ENCODE data around the gene RPS2. TPM values are rescaled to one million over a fixed set of nuclear protein-coding genes. Genes with fewer than 3 reads are reported as not detected.

Gene RPS2
- total and polyA plus RNA-seq, 2 of the 8 experiments (the other 6 are each of a cell fraction or from before 2014, with no cell fraction given): 4,042 to 16,783 TPM

GRCh38 chr16:1985466-1986150 lies 21.0 kb upstream of the RPS2 start:
- Histone ChIP-seq H3K18ac (ENCODE audit: extremely low read depth, low read length) (no peak overlapping the region), H4K20me1 (replicated peaks in 1 of 2; ENCODE audit: control insufficient read depth in 1 of 2, insufficient read depth in 2 of 2, low read length in 2 of 2) (peaks cover 0 to 14% of the 10 kb centered on the region in 2 experiments), H4K5ac (ENCODE audit: insufficient read length, low read depth, low read length) (no peak overlapping the region), H3K9ac (replicated peaks in 1 of 4; ENCODE audit: extremely low read depth in 1 of 4, low read depth in 3 of 4, low read length in 3 of 4) (no peak overlapping the region), H3K4me3 (ENCODE audit: extremely low read depth in 1 of 4, insufficient read depth in 2 of 4, low read depth in 3 of 4, low read length in 4 of 4) (peak overlapping the region in 1 of 4 experiments; percentile 96; a peak in 3 of 8 replicates), H2BK20ac (ENCODE audit: low read length) (no peak overlapping the region), H2AK5ac (ENCODE audit: low read depth, low read length) (no peak overlapping the region), H4K91ac (replicated peaks; ENCODE audit: insufficient read length, low read length) (no peak overlapping the region), H3K79me2 (ENCODE audit: control insufficient read depth in 1 of 2, insufficient read depth in 2 of 2, low read length in 2 of 2) (peaks cover 0 to 9% of the 10 kb centered on the region in 2 experiments; a peak in 1 of 4 replicates), H2BK5ac (ENCODE audit: low read depth, low read length) (no peak overlapping the region), H2BK15ac (ENCODE audit: low read length) (no peak overlapping the region), H2AFZ (ENCODE audit: low read length) (no peak overlapping the region), H3K14ac (ENCODE audit: insufficient read length) (no peak overlapping the region), H3K56ac (replicated peaks; ENCODE audit: insufficient read length, low read depth, low read length) (no peak overlapping the region), H2BK12ac (ENCODE audit: low read depth, low read length) (no peak overlapping the region), H3K79me1 (ENCODE audit: low read depth, low read length) (no peaks in the 10 kb centered on the region), H3K9me3 (ENCODE audit: insufficient read depth in 2 of 2, low read depth in 1 of 2, low read length in 1 of 2) (no peaks in the 10 kb centered on the region), H3K4me1 (replicated peaks in 1 of 4; ENCODE audit: control insufficient read depth in 3 of 4, insufficient read depth in 4 of 4, low read length in 3 of 4) (peaks cover 3 to 36% (median 21%) of the 10 kb centered on the region in 4 experiments), H3K4me2 (ENCODE audit: insufficient read depth in 1 of 2, low read depth in 2 of 2, low read length in 2 of 2) (peak overlapping the region; percentile 58 to 85; a peak in 3 of 4 replicates), H3K27me3 (replicated peaks in 1 of 4; ENCODE audit: control insufficient read depth in 3 of 4, extremely low read depth in 1 of 4, insufficient read depth in 3 of 4, low read length in 3 of 4) (peaks cover 9 to 42% (median 39%) of the 10 kb centered on the region in 4 experiments; a peak in 6 of 7 replicates), H3K36me3 (ENCODE audit: control insufficient read depth in 2 of 4, insufficient read depth in 4 of 4, low read length in 3 of 4) (peaks cover 2 to 5% (median 3%) of the 10 kb centered on the region in 4 experiments; a peak in 3 of 8 replicates), H3K23ac (ENCODE audit: insufficient read length) (no peak overlapping the region), H3K4ac (replicated peaks; ENCODE audit: insufficient read length, low read depth, low read length) (no peak overlapping the region), H3K27ac (ENCODE audit: low read depth, low read length) (no peak overlapping the region), H4K8ac (ENCODE audit: extremely low read depth, insufficient read depth, low read length) (no peak overlapping the region), H3K23me2 (ENCODE audit: low read depth, low read length) (peaks cover 22% of the 10 kb centered on the region), H2BK120ac (replicated peaks; ENCODE audit: low read depth, low read length) (no peak overlapping the region)
- FAIRE-seq (no peak), DNase-seq (ENCODE audit: low read depth in 1 of 2, low spot score in 2 of 2) (no peak)
- 91% methylated on average over 14 of the region's 14 CpGs; no CpG with 5 or more reads in 1 of the 2 experiments for WGBS, 2 experiments (ENCODE audit: extremely low coverage in 1 of 2, insufficient coverage in 1 of 2, insufficient read length in 1 of 2, insufficient replicate concordance in 2 of 2, low coverage in 1 of 2, low lambda C conversion rate in 2 of 2, missing lambda C conversion rate in 1 of 2)
- CTCF ChIA-PET (ENCODE audit: partially characterized antibody): interaction anchor here (0.6 to 1.7 kb wide), 2 partner anchors 9 to 31 kb away, joined by 4 read pairs; no protein-coding TSS in a partner anchor
- POLR2A ChIA-PET (ENCODE audit: partially characterized antibody): interaction anchor here (0.6 to 28.2 kb wide), 11 partner anchors 9 to 232 kb away, joined by 3 to 736 read pairs (median 4); partner anchors contain the start of genes MEIOB, NDUFB10, NTHL1 and RNF151
- TF ChIP-seq TAF1 (IDR thresholded peaks at IDR 0.05; ENCODE audit: low read depth, low read length) (no peak), NRF1 (IDR thresholded peaks at IDR 0.05; ENCODE audit: low read depth, low read length) (no peak), RAD21 (IDR thresholded peaks at IDR 0.05 in 1 of 2, conservative IDR thresholded peaks at IDR 0.05 in 1 of 2; ENCODE audit: low read depth in 2 of 2, low read length in 2 of 2) (no peak), JUN (IDR thresholded peaks at IDR 0.05; ENCODE audit: low read depth, low read length) (no peak), TEAD4 (IDR thresholded peaks at IDR 0.05; ENCODE audit: low read depth, low read length) (no peak), BRCA1 (IDR thresholded peaks at IDR 0.05; ENCODE audit: low read depth, low read length) (no peak), ZNF274 (IDR thresholded peaks at IDR 0.05; ENCODE audit: borderline replicate concordance, extremely low read depth, low read length) (no peak), CBX5 (IDR thresholded peaks at IDR 0.05; ENCODE audit: low read depth, low read length) (no peak)
- TF ChIP-seq, protein P1, sequence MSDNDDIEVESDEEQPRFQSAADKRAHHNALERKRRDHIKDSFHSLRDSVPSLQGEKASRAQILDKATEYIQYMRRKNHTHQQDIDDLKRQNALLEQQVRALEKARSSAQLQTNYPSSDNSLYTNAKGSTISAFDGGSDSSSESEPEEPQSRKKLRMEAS (IDR thresholded peaks at IDR 0.05): no peak
- TF ChIP-seq, protein P2, sequence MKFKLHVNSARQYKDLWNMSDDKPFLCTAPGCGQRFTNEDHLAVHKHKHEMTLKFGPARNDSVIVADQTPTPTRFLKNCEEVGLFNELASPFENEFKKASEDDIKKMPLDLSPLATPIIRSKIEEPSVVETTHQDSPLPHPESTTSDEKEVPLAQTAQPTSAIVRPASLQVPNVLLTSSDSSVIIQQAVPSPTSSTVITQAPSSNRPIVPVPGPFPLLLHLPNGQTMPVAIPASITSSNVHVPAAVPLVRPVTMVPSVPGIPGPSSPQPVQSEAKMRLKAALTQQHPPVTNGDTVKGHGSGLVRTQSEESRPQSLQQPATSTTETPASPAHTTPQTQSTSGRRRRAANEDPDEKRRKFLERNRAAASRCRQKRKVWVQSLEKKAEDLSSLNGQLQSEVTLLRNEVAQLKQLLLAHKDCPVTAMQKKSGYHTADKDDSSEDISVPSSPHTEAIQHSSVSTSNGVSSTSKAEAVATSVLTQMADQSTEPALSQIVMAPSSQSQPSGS (IDR thresholded peaks at IDR 0.05; ENCODE audit: low read length): no peak

All from H1 (cell line).